NCI-H82 treated with DMSO at 0.1 percent for 48 hours (cell line): ENCODE data around the gene SYT17.
A peak's percentile ranks its signal among the peaks of the same experiment; 100 is the strongest.

ENCODE experiments used
- DNase-seq: peaks from one replicate; lab custom pipeline; 2025; ENCODE audit not compliant: unreplicated experiment; lab: John Stamatoyannopoulos, UW

The SYT17 gene

GRCh38 chr16:19167710-19168370 lies at the start of gene SYT17:
Gene SYT17 (plus strand): TSS chr16:19168240. CDS start chr16:19168647, 407 bp downstream.
- DNase-seq = peak; percentile 29

GRCh38 chr16:19118938-19119431 lies 49.1 kb upstream of the SYT17 start:
- DNase-seq = no peak

GRCh38 chr16:19119564-19119963 lies 48.5 kb upstream of the SYT17 start:
- DNase-seq = no peak

- DNase-seq = no peak
Measured at GRCh38 chr16:19123535-19124178, 44.4 kb upstream of the SYT17 start.

GRCh38 chr16:19126300-19126699 lies 41.7 kb upstream of the SYT17 start:
- DNase-seq = no peak

- no peak for DNase-seq
Measured at GRCh38 chr16:19127205-19127604, 40.8 kb upstream of the SYT17 start.

GRCh38 chr16:19127674-19128131 lies 40.3 kb upstream of the SYT17 start:
- DNase-seq = no peak

GRCh38 chr16:19128454-19129200 lies 39.4 kb upstream of the SYT17 start:
- DNase-seq = no peak

GRCh38 chr16:19130385-19130784 lies 37.7 kb upstream of the SYT17 start:
- DNase-seq = no peak

- DNase-seq = peak; percentile 36
Measured at GRCh38 chr16:19130852-19131824, 36.9 kb upstream of the SYT17 start.

- no peak for DNase-seq
Measured at GRCh38 chr16:19131825-19132218, 36.2 kb upstream of the SYT17 start.

- no peak for DNase-seq
Measured at GRCh38 chr16:19132255-19132654, 35.8 kb upstream of the SYT17 start.

GRCh38 chr16:19132898-19133297 lies 35.1 kb upstream of the SYT17 start:
- DNase-seq = peak; percentile 99

- no peak for DNase-seq
Measured at GRCh38 chr16:19133600-19133999, 34.4 kb upstream of the SYT17 start.

GRCh38 chr16:19135201-19135842 lies 32.7 kb upstream of the SYT17 start:
- no peak for DNase-seq

GRCh38 chr16:19135896-19136438 lies 32.1 kb upstream of the SYT17 start:
- no peak for DNase-seq

- DNase-seq = no peak
Measured at GRCh38 chr16:19136549-19137196, 31.4 kb upstream of the SYT17 start.

GRCh38 chr16:19137201-19138128 lies 30.6 kb upstream of the SYT17 start:
- no peak for DNase-seq
